ENCODE measurements around the gene AGPAT4. TPM values are rescaled to one million over a fixed set of nuclear protein-coding genes. Genes with fewer than 3 reads are reported as not detected.

AGPAT4 gene
- polyA plus RNA-seq, 2 of the 4 experiments (the other 2 are of a cell fraction) = 2.1 to 3.7 TPM

- TF ChIP-seq E2F6 (IDR thresholded peaks at IDR 0.05; ENCODE audit: borderline replicate concordance, low read depth) = no peak
Observed at GRCh38 chr6:161136655-161137054, 137.2 kb downstream of the AGPAT4 start (continued).

GRCh38 chr6:161135695-161136591 lies 137.9 kb downstream of the AGPAT4 start:
- ChIA-PET CTCF (interaction anchor here (1.5 kb wide), 1 partner anchor 235 kb away, joined by 5 read pairs; no protein-coding TSS in a partner anchor), POLR2A (no interaction called here)
- TF ChIP-seq ZC3H11A (IDR thresholded peaks at IDR 0.05) (no peak), ELK1 (IDR thresholded peaks at IDR 0.05; ENCODE audit: low read depth, low read length) (no peak), BHLHE40 (IDR thresholded peaks at IDR 0.05; ENCODE audit: low read depth, low read length) (no peak), HES2 (IDR thresholded peaks at IDR 0.05) (no peak), ZFP36 (IDR thresholded peaks at IDR 0.05; ENCODE audit: borderline replicate concordance, partially characterized antibody) (no peak), CBX2 (IDR thresholded peaks at IDR 0.05; ENCODE audit: borderline replicate concordance, low read depth) (no peak), TP53 (CRISPR knock-in tag; IDR thresholded peaks at IDR 0.05) (no peak), HOXB13 (CRISPR knock-in tag; IDR thresholded peaks at IDR 0.05; ENCODE audit: low read depth) (no peak)
- TF ChIP-seq, protein P1, sequence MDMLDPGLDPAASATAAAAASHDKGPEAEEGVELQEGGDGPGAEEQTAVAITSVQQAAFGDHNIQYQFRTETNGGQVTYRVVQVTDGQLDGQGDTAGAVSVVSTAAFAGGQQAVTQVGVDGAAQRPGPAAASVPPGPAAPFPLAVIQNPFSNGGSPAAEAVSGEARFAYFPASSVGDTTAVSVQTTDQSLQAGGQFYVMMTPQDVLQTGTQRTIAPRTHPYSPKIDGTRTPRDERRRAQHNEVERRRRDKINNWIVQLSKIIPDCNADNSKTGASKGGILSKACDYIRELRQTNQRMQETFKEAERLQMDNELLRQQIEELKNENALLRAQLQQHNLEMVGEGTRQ (IDR thresholded peaks at IDR 0.05) = no peak
- TF ChIP-seq, protein P2, sequence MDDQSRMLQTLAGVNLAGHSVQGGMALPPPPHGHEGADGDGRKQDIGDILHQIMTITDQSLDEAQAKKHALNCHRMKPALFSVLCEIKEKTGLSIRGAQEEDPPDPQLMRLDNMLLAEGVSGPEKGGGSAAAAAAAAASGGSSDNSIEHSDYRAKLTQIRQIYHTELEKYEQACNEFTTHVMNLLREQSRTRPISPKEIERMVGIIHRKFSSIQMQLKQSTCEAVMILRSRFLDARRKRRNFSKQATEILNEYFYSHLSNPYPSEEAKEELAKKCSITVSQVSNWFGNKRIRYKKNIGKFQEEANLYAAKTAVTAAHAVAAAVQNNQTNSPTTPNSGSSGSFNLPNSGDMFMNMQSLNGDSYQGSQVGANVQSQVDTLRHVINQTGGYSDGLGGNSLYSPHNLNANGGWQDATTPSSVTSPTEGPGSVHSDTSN (IDR thresholded peaks at IDR 0.05) = no peak

DNA sequence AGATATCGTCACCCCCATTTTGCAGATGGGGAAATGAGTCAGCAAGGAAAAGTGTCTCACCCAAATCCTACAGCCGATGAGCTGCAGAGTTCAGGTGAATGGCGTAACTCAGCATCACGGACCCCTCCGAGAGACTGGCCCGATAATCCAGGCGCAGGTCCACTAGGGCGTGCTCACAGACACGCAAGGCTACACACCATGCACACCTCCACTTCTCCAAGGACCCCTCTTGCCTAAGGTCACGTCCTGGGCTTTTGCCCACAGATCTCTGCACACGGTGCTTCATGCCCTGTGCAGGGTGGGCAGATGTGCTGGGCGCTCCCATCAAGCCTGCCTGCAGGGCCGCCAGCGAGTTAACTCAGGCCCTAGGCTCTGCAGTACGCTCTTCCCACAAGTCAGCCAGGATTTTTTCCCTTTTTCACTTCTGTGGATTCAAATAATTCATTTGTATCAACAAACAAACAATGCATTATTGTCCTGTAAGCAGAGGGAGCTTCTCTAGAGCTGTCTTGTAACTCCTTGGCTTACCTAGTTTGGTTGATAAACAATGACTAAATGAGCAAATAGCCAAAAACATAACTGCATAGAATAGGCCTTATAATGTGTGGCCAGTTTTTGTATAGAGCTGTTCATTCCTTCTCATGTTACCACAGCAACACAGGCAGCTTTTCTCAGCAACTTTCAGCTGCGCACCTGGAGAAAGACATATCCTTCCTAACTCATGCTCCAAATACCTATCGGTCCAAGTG lies 139.1 kb downstream of the AGPAT4 start:
- no peak overlapping the region for H3K4me2 ChIP-seq
- no peaks in the 10 kb centered on the region for H3K9me3 ChIP-seq
- no peaks in the 10 kb centered on the region for H3K4me1 ChIP-seq
- ChIA-PET CTCF (interaction anchor here (1.5 kb wide), 1 partner anchor 236 kb away, joined by 5 read pairs; no protein-coding TSS in a partner anchor), POLR2A (no interaction called here)
- DNase-seq (ENCODE audit: low read depth in 1 of 2, low spot score in 1 of 2) (no peak), ATAC-seq (no peak), FAIRE-seq (no peak)
- H3K4me3 ChIP-seq = no peak overlapping the region
- WGBS (ENCODE audit: missing lambda C conversion rate) = 94% methylated on average over 17 of the region's 17 CpGs
- H3K27ac ChIP-seq = no peak overlapping the region
- TF ChIP-seq MAX (IDR thresholded peaks at IDR 0.05) (no peak), FOXS1 (CRISPR knock-in tag; IDR thresholded peaks at IDR 0.05) (no peak), JUNB (IDR thresholded peaks at IDR 0.05) (no peak), RARB (CRISPR knock-in tag; IDR thresholded peaks at IDR 0.05) (no peak), POLR2A (IDR thresholded peaks at IDR 0.05; ENCODE audit: low read length) (no peak), RFX5 (IDR thresholded peaks at IDR 0.05) (no peak), EP300 (IDR thresholded peaks at IDR 0.05) (no peak), PHF8 (IDR thresholded peaks at IDR 0.05; ENCODE audit: borderline replicate concordance, low read depth) (no peak), EHF (CRISPR knock-in tag; IDR thresholded peaks at IDR 0.05) (no peak), RCOR1 (IDR thresholded peaks at IDR 0.05; ENCODE audit: low read depth, low read length) (no peak), BCL3 (IDR thresholded peaks at IDR 0.05) (no peak), POLR2AphosphoS2 (conservative IDR thresholded peaks at IDR 0.05; ENCODE audit: low read length) (no peak), MAZ (IDR thresholded peaks at IDR 0.05; ENCODE audit: borderline replicate concordance, low read depth, low read length) (no peak), HOXB13 (CRISPR knock-in tag; IDR thresholded peaks at IDR 0.05; ENCODE audit: low read depth) (no peak)
- TF ChIP-seq, protein P2 (IDR thresholded peaks at IDR 0.05) = no peak
- TF ChIP-seq, protein P3, sequence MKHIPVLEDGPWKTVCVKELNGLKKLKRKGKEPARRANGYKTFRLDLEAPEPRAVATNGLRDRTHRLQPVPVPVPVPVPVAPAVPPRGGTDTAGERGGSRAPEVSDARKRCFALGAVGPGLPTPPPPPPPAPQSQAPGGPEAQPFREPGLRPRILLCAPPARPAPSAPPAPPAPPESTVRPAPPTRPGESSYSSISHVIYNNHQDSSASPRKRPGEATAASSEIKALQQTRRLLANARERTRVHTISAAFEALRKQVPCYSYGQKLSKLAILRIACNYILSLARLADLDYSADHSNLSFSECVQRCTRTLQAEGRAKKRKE (CRISPR knock-in tag; IDR thresholded peaks at IDR 0.05; ENCODE audit: low read depth) = no peak

More at GRCh38 chr6:161135695-161136591, 137.9 kb downstream of the AGPAT4 start:
- 89% methylated on average over 21 of the region's 23 CpGs for WGBS (ENCODE audit: missing lambda C conversion rate)
- no peak for ATAC-seq
- DNase-seq (ENCODE audit: low read depth in 1 of 2, low spot score in 1 of 2) = no peak
- H3K27ac ChIP-seq = no peak overlapping the region
- no peaks in the 10 kb centered on the region for H3K9me3 ChIP-seq
- no peak overlapping the region for H3K4me2 ChIP-seq
- FAIRE-seq = no peak
- no peaks in the 10 kb centered on the region for H3K4me1 ChIP-seq
- H3K4me3 ChIP-seq = no peak overlapping the region

Data from A549 (cell line).